Testis (tissue), 2 donors: ENCODE data around the gene CYP2F1.

Source experiments
- POLR2A ChIP-seq: fragments of 450-650 bp; IDR thresholded peaks from one replicate; pipeline ENCODE4 v1.6.1; 2017; ENCODE audit warnings: antibody characterized with exemption, mild to moderate bottlenecking, moderate library complexity
- TF ChIP-seq, protein P1 (sequence below), 3 experiments: fragments of 450-650 bp in 2 of 3; fragments of 200-600 bp in 1 of 3; sonication (generic) in 1 of 3; IDR thresholded peaks; one replicate each; pipeline ENCODE4 v1.5.1; 2016 to 2019; ENCODE audit warnings: antibody characterized with exemption in 3 of 3, mild to moderate bottlenecking in 2 of 3, moderate library complexity in 1 of 3

DNA sequence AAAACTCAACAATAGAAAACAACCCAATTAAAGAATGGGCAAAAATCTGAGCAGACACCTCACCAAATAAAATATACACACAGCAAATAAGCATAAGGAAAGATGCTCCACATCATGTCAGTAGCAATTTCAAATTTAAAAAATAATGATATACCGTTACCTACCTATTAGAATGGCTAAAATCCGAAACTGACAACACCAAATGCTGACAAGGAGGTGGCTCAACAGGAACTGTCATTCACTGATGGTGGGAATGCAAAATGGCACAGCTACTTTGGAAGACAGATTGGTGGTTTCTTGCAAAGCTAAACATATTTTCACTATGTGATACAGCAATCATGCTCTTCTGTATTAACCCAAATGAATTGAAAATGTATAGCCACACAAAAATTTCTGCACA, 16.9 kb upstream of the CYP2F1 start:
- TF ChIP-seq, protein P1, sequence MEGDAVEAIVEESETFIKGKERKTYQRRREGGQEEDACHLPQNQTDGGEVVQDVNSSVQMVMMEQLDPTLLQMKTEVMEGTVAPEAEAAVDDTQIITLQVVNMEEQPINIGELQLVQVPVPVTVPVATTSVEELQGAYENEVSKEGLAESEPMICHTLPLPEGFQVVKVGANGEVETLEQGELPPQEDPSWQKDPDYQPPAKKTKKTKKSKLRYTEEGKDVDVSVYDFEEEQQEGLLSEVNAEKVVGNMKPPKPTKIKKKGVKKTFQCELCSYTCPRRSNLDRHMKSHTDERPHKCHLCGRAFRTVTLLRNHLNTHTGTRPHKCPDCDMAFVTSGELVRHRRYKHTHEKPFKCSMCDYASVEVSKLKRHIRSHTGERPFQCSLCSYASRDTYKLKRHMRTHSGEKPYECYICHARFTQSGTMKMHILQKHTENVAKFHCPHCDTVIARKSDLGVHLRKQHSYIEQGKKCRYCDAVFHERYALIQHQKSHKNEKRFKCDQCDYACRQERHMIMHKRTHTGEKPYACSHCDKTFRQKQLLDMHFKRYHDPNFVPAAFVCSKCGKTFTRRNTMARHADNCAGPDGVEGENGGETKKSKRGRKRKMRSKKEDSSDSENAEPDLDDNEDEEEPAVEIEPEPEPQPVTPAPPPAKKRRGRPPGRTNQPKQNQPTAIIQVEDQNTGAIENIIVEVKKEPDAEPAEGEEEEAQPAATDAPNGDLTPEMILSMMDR (IDR thresholded peaks at IDR 0.05): no peak
- no peak for TF ChIP-seq POLR2A
